ENCODE results near the gene ZXDC. TPM values are rescaled to one million over a fixed set of nuclear protein-coding genes. Genes with fewer than 3 reads are reported as not detected.

The ZXDC gene
- total RNA-seq, 2 donors from 2014 or later = 18.9 to 25.5 TPM

DNA sequence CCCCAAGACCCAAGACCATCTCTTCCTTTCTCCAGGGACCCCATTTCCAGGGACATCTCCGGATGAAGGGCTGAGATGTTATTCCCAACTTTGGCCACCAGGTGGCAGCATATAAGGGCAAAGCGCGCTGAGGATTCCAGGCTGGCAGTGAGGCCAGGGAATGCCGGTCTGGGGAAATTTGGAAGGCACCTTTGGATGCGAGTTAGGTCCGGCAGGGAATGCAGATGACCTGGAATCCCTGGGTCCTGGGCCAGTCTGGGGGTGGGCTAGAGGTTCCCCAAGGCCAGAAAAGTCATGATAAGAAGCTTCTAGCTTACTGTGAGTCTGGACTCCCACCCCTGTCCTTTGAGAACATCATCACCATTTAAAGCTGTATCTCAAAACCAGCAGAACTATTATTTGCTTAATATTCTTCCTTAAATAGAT, 46.7 kb upstream of the ZXDC start:
- no peaks in the 10 kb centered on the region for H3K36me3 ChIP-seq
- H3K27ac ChIP-seq = no peak overlapping the region
- TF ChIP-seq, protein P1, sequence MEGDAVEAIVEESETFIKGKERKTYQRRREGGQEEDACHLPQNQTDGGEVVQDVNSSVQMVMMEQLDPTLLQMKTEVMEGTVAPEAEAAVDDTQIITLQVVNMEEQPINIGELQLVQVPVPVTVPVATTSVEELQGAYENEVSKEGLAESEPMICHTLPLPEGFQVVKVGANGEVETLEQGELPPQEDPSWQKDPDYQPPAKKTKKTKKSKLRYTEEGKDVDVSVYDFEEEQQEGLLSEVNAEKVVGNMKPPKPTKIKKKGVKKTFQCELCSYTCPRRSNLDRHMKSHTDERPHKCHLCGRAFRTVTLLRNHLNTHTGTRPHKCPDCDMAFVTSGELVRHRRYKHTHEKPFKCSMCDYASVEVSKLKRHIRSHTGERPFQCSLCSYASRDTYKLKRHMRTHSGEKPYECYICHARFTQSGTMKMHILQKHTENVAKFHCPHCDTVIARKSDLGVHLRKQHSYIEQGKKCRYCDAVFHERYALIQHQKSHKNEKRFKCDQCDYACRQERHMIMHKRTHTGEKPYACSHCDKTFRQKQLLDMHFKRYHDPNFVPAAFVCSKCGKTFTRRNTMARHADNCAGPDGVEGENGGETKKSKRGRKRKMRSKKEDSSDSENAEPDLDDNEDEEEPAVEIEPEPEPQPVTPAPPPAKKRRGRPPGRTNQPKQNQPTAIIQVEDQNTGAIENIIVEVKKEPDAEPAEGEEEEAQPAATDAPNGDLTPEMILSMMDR (IDR thresholded peaks at IDR 0.05) = peak; percentile 91 to 95
- H3K4me3 ChIP-seq = no peak overlapping the region
- no peaks in the 10 kb centered on the region for H3K9me3 ChIP-seq
- no peaks in the 10 kb centered on the region for H3K27me3 ChIP-seq
- peak; percentile 70 for DNase-seq (ENCODE audit: low spot score)
- peaks cover 0 to 12% of the 10 kb centered on the region in 2 donors for H3K4me1 ChIP-seq

DNA sequence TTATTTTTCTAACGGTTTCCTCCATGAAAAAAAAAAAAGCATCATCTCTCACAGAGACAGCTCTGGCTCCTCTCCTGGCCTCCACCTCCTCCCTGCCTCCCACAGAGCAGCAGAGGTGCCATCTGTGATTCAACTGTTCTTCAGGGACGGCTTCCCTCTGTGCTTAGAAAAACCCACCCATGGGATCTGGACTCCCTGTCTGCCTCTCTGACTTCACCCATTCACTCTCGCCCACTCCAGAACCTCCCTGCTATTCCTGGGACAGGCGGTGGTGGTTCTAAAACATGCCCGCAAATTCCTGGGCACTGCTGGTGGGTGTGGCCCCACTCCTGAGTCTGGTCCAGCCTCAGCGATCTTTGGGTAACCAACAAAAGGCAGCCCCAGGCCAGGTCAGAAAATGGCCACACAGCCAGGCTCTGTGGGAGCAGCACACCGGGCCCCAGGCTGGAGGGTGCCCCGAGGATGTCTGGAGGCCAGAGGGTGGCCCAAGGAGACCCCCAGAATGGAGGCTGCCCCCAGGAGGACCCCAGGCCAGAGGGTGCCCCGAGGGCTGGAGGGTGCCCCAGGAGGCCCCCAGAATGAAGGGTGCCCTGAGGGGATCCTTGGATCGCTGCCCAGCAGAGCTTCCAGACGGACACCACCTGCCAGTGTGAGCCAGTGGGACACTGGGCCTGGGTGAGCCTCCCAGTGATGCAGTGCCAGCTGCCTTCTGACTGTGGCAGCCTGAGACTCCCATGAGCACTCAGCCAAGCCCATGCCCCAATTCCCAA, 45.6 kb upstream of the ZXDC start:
- H3K27me3 ChIP-seq = no peaks in the 10 kb centered on the region
- no peak overlapping the region for H3K27ac ChIP-seq
- H3K36me3 ChIP-seq = no peaks in the 10 kb centered on the region
- H3K4me1 ChIP-seq = peaks cover 0 to 12% of the 10 kb centered on the region in 2 donors
- no peaks in the 10 kb centered on the region for H3K9me3 ChIP-seq
- no peak for DNase-seq (ENCODE audit: low spot score)
- H3K4me3 ChIP-seq = no peak overlapping the region
- TF ChIP-seq, protein P1 (IDR thresholded peaks at IDR 0.05) = no peak

DNA sequence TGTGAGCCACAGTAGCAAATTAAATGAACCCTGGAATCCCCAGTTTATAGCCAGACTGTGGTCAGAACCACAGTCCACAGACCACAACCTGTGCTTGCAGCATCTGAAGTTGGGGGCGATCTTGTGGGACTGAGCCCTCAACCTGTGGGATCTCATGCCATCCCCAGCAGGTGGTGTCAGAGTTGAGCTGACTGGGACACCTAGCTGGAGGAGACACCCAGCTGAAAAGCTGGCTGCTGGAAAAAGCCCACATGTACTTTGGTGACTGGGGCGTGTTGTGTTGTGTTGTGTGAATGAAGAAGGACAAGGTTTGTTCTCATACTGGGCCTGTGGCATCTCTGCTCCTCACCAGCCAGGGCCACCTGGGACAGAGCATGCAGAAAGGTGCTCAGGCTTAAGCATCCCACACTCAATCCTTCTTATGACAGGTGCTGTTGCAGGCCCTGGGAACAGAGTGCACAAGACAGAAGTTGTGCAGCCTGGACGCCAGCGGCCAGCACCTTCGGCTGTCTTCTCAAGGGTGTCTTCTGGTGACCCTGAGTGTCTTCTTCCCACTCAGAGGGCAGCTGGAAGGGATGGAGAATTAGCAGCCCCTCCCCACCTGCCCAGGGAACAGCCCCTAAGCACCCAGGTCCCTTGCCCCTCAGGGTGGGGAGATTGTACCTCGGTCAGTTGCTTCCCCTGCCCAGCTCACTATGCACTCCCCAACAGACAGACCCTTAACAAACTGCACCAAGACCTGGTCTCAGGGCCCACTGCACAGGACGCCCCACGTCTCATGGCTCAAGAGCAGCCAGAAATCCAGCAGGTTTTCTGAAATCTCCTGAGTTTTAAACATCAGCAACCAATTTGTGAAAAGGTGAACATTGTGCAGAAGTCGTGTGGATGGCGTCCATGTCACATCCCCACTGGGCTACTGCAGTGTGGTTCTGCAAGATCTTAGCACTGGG, 44.1 kb upstream of the ZXDC start:
- H3K27ac ChIP-seq = no peak overlapping the region
- no peaks in the 10 kb centered on the region for H3K36me3 ChIP-seq
- TF ChIP-seq, protein P1 (IDR thresholded peaks at IDR 0.05) = no peak
- no peaks in the 10 kb centered on the region for H3K27me3 ChIP-seq
- no peaks in the 10 kb centered on the region for H3K9me3 ChIP-seq
- no peak overlapping the region for H3K4me3 ChIP-seq
- H3K4me1 ChIP-seq = peaks cover 0 to 12% of the 10 kb centered on the region in 2 donors
- no peak for DNase-seq (ENCODE audit: low spot score)

DNA sequence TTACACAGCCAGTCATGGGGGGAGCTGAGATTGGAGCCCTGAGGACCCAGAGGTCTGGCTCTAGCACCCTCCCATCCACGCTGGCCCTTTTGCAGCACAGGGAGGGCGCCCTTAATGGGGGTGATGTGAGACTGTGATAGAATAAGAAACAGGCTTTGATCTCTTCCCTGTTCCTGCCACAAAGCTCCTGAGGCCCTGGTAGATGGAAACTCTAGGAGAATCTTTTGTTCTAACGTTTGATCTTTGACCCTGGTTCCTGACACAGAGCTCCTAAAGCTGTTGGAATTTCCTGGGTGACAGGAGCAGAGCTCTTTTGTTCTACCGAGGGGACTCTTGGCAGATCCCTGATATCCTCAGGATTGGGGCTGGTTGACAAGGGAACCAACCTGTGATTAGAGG, 43.1 kb upstream of the ZXDC start:
- no peaks in the 10 kb centered on the region for H3K27me3 ChIP-seq
- H3K36me3 ChIP-seq = no peaks in the 10 kb centered on the region
- no peak overlapping the region for H3K4me3 ChIP-seq
- H3K27ac ChIP-seq = no peak overlapping the region
- H3K9me3 ChIP-seq = no peaks in the 10 kb centered on the region
- DNase-seq (ENCODE audit: low spot score) = no peak
- H3K4me1 ChIP-seq = peaks cover 0 to 3% of the 10 kb centered on the region in 2 donors
- TF ChIP-seq, protein P1 (IDR thresholded peaks at IDR 0.05) = no peak

DNA sequence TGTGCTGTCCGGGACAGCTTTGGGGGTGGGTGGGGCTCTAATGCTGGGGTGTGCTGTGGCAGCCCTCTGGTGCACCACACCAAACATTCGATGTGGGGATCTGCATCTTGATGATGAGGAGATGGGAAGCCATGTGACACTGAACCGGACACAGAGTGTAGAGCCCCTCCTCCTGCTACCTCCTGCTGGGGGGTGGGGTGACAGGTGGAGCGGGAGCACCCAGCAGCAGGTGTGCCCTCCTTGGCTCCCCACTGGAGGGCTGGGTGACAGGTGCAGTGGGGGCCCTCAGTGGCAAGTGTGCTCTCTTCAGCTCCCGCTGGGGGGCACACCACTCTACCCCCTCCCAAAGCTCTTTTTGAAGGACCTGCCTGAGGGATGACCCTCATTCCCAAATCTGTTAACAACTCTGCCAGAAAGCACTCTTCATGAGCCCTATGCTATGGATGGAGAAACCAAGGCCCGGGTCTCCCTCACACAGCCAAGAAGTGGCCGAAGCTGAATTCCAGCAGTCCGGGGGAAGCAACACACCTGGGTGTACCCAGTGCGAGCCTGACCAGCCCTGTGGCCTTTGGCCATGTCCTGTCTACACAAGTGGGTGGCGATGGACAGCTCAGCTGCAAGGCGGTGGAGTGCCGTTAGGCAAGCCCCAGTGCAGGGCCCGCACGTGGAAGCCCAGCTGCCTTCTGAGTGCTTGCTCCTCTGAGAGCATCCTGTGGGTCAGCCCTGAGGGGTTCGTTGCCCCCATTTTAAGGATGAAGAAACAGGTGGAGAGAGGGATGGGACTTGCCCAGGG, 42.5 kb upstream of the ZXDC start:
- Histone ChIP-seq H3K36me3 (no peaks in the 10 kb centered on the region), H3K27ac (no peak overlapping the region), H3K9me3 (no peaks in the 10 kb centered on the region), H3K4me3 (no peak overlapping the region), H3K4me1 (peaks cover 0 to 3% of the 10 kb centered on the region in 2 donors), H3K27me3 (no peaks in the 10 kb centered on the region)
- DNase-seq (ENCODE audit: low spot score) = no peak
- TF ChIP-seq, protein P1 (IDR thresholded peaks at IDR 0.05) = no peak

All from right atrium auricular region (tissue), 2 donors.